ENCODE data around the gene SYNCRIP. TPM values are rescaled to one million over a fixed set of nuclear protein-coding genes. Genes with fewer than 3 reads are reported as not detected.

SYNCRIP gene
- total RNA-seq, 1 donor from 2014 or later = 122 TPM

DNA sequence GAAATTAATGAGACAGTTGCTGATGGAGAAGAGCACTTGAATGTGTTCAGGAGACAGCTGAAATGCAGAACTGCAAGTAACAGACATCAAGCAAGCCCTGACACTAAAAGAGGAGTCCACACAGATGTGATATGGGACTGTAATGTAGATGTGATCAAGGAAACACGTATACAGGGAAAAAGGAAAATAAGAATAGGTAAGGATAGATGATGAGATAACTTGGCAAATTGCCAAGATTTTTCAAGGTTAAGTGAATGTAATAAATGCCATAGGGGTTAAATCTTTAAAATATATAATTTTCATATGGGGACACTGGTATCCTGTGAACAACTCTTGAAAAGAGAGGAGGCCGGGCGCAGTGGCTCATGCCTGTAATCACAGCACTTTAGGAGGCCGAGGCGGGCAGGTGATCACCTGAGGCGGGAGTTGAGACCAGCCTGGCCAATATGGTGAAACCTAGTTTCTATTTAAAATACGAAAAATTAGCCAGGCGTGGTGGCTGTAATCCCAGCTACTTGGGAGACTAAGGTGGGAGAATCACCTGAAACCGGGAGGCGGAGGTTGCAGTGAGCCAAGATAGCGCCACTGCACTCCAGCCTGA is 41.9 kb downstream of the SYNCRIP start:
- CTCF ChIA-PET = no interaction called here
- ATAC-seq (ENCODE audit: low read depth) = no peak
- peaks cover 8% of the 10 kb centered on the region for H3K36me3 Mint-ChIP-seq (ENCODE audit: low read depth)
- POLR2A ChIA-PET = interaction anchor here (2.5 to 2.6 kb wide), 2 partner anchors 43 to 78 kb away, joined by 6 to 11 read pairs; partner anchors contain the start of gene SYNCRIP
- intact Hi-C loops (cut with micrococcal nuclease) = no loop called here
- TF ChIP-seq, protein P1, sequence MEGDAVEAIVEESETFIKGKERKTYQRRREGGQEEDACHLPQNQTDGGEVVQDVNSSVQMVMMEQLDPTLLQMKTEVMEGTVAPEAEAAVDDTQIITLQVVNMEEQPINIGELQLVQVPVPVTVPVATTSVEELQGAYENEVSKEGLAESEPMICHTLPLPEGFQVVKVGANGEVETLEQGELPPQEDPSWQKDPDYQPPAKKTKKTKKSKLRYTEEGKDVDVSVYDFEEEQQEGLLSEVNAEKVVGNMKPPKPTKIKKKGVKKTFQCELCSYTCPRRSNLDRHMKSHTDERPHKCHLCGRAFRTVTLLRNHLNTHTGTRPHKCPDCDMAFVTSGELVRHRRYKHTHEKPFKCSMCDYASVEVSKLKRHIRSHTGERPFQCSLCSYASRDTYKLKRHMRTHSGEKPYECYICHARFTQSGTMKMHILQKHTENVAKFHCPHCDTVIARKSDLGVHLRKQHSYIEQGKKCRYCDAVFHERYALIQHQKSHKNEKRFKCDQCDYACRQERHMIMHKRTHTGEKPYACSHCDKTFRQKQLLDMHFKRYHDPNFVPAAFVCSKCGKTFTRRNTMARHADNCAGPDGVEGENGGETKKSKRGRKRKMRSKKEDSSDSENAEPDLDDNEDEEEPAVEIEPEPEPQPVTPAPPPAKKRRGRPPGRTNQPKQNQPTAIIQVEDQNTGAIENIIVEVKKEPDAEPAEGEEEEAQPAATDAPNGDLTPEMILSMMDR (IDR thresholded peaks at IDR 0.05) = no peak
- no peak overlapping the region for H3K4me3 Mint-ChIP-seq
- no peaks in the 10 kb centered on the region for H3K4me1 Mint-ChIP-seq
- no peaks in the 10 kb centered on the region for H3K27me3 Mint-ChIP-seq
- H3K27ac Mint-ChIP-seq = peak overlapping the region; percentile 9
- no peak for DNase-seq
- H3K9me3 Mint-ChIP-seq = no peaks in the 10 kb centered on the region

DNA sequence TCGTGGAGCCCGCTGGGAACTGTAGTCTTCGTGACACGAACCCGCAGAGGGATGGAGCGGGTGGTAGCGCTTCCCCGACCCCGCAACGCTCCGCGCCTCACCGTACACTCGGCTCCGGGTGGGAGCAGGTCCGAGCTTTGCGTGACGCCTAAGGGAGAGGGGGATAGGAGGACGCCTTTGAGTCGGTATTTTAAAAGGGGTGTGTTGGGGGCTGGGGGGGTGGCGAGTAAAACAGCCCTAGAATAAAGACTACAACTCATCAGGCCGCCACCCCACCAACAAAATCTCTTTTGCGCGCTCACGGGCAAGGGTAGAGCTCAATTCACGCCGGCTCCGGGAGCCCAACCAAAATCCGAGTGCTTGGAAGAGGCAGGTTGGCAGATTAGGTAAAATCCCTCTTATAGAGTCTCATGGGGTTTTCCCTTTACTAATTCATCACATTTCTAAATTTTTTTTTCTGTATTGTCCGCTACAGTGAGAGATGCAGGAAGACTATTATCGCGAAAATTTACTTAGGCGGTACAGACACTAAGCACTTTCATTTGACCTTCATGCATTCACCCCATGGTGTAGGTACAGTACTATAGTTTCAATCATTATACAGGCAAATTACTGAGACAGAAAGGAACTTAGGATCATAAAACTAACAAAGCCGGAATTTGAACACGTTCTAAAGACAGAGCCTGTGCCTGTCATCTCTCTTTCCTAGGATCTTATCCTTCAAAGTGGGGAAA is 48.3 kb downstream of the SYNCRIP start:
- no peaks in the 10 kb centered on the region for H3K27me3 Mint-ChIP-seq
- peak overlapping the region; percentile 99 for H3K4me3 Mint-ChIP-seq
- H3K27ac Mint-ChIP-seq = peak overlapping the region; percentile 98
- H3K36me3 Mint-ChIP-seq (ENCODE audit: low read depth) = peaks cover 22% of the 10 kb centered on the region
- no peaks in the 10 kb centered on the region for H3K9me3 Mint-ChIP-seq
- CTCF ChIA-PET = interaction anchor here (0.8 to 2.0 kb wide), 3 partner anchors 45 to 84 kb away, joined by 3 to 6 read pairs (median 5); no protein-coding TSS in a partner anchor
- peak; percentile 6 for ATAC-seq (ENCODE audit: low read depth)
- no peak for DNase-seq
- TF ChIP-seq, protein P1 (IDR thresholded peaks at IDR 0.05) = no peak
- POLR2A ChIA-PET = interaction anchor here (0.8 to 9.2 kb wide), 7 partner anchors 47 to 145 kb away, joined by 3 to 127 read pairs (median 15); partner anchors contain the start of genes NT5E and SYNCRIP
- intact Hi-C loops (cut with micrococcal nuclease) = loop anchor here (1.0 to 2.0 kb wide), 6 partner anchors 12 to 1738 kb away; partner anchors contain the start of genes NT5E and ZNF292
- H3K4me1 Mint-ChIP-seq = peaks cover 43% of the 10 kb centered on the region

DNA sequence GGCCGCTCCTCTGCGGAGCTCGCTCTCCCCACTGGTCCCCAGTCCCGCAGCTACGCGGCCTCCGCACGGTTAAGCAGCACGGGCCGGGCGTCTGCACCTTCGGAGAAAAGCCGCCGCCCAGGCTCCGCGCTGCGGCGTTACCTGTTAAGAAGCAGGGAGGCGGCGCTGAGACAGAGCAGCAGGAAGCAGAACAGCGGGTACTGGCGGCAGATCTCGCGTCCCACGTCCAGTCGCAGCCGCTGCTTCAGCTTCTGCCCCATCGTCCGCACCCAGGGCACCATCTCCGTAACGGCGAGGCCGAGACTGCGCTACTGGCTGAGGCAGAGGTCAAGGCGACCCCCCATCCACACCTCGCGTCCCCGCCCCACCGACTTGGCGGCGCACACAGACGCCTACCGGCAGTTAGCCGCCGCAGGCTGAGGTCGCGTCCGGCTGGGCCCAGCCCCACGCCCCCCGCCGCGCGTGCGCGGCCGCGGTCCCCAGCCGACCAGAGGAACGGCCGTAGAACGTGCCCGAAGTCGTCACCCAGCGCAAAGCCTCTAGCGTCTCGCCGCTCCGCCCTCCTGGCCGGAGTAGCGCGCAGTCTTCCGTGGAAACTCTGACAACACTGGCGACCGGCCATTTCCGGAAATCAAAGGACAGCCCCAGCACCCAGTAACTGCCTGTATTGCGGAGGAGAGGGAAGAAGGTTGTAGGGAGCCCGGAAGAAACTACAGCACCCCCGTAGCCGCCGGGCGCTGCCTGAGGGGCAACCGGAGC is 49.1 kb downstream of the SYNCRIP start, which contains the start of gene SNX14:
SNX14 (minus strand) TSS at position 421 of the 759 bp plus-strand sequence; CDS start at position 281, 140 bp downstream.
- intact Hi-C loops (cut with micrococcal nuclease) = loop anchor here (1.0 to 2.0 kb wide), 7 partner anchors 13 to 1737 kb away; partner anchors contain the start of genes NT5E and ZNF292
- TF ChIP-seq, protein P1 (IDR thresholded peaks at IDR 0.05) = no peak
- H3K27ac Mint-ChIP-seq = peak within 1 kb of the TSS; percentile 98
- peaks cover 47% of the 10 kb centered on the region for H3K4me1 Mint-ChIP-seq
- CTCF ChIA-PET = interaction anchor here (0.8 to 2.0 kb wide), 3 partner anchors 45 to 85 kb away, joined by 3 to 6 read pairs (median 5); no protein-coding TSS in a partner anchor
- ATAC-seq (ENCODE audit: low read depth) (peak; percentile 87), DNase-seq (peak; percentile 82)
- POLR2A ChIA-PET = interaction anchor here (0.8 to 9.2 kb wide), 8 partner anchors 48 to 144 kb away, joined by 3 to 127 read pairs (median 11); partner anchors contain the start of genes NT5E and SYNCRIP
- no peaks in the 10 kb centered on the region for H3K9me3 Mint-ChIP-seq
- H3K36me3 Mint-ChIP-seq (ENCODE audit: low read depth) = peaks cover 24% of the 10 kb centered on the region
- H3K27me3 Mint-ChIP-seq = no peaks in the 10 kb centered on the region
- peak within 1 kb of the TSS; percentile 99 for H3K4me3 Mint-ChIP-seq

DNA sequence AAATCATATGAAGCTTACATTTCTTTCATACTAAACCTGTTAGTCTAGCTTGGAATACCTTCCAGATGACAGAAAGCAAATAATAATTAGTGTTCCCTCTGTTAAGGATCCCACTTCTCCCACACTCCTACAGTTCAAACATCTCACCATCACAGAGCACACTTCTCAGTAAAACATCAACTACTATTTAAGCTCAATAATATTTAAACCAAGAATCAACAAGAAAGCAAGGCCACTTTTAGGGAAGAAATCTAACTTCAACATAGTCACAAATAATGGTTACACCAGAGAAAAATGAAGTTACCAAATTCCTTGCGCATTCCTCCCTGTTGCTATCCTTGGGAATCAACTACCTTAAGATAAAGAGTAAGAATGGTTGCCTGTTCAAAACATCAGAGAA is 50.7 kb downstream of the SYNCRIP start:
- CTCF ChIA-PET = no interaction called here
- H3K9me3 Mint-ChIP-seq = no peaks in the 10 kb centered on the region
- no peak for DNase-seq
- peaks cover 26% of the 10 kb centered on the region for H3K36me3 Mint-ChIP-seq (ENCODE audit: low read depth)
- peak overlapping the region; percentile 99 for H3K4me3 Mint-ChIP-seq
- TF ChIP-seq, protein P1 (IDR thresholded peaks at IDR 0.05) = no peak
- peak overlapping the region; percentile 98 for H3K27ac Mint-ChIP-seq
- H3K4me1 Mint-ChIP-seq = peaks cover 47% of the 10 kb centered on the region
- POLR2A ChIA-PET = interaction anchor here (5.3 to 9.2 kb wide), 2 partner anchors 49 to 86 kb away, joined by 78 to 127 read pairs; partner anchors contain the start of gene SYNCRIP
- intact Hi-C loops (cut with micrococcal nuclease) = no loop called here
- no peaks in the 10 kb centered on the region for H3K27me3 Mint-ChIP-seq
- no peak for ATAC-seq (ENCODE audit: low read depth)

All from activated B cell treated with CpG ODN at 0.5 μM for 24 hours (primary cell).